Central memory CD8-positive, alpha-beta T cell (primary cell): Measurements from ENCODE around the gene MRM3.
A peak's percentile ranks its signal among the peaks of the same experiment; 100 is the strongest.
"Not testable (repeated sequence)": the region's sequence is repeated elsewhere in the genome, so short reads cannot be mapped to it uniquely, and the experiment has no call there.

Experiments used
- ATAC-seq: fragments of 150-1000 bp; cut with Tn5 transposase; replicated peaks from 2 replicates; pipeline ENCODE4 v1.10.0; 2022; ENCODE audit warnings: mild to moderate bottlenecking, moderate FRiP score, moderate number of reproducible peaks; ENCODE audit not compliant: poor library complexity, severe bottlenecking; ENCODE audit errors: extremely low read depth
- DNase-seq, 2 donors: peaks; one replicate each; pipeline ENCODE4 v3.0.0; 2021; ENCODE audit warnings: low spot score in 2 of 2
- H3K27ac Mint-ChIP-seq: one replicate; pipeline ENCODE4 v1.8.0; 2022; ENCODE audit warnings: low read depth, mild to moderate bottlenecking, moderate library complexity, mixed read lengths
- H3K27me3 Mint-ChIP-seq: one replicate; pipeline ENCODE4 v1.8.0; 2022; ENCODE audit warnings: mixed read lengths
- H3K36me3 Mint-ChIP-seq: one replicate; pipeline ENCODE4 v1.8.0; 2022; ENCODE audit warnings: mild to moderate bottlenecking, moderate library complexity, mixed read lengths; ENCODE audit not compliant: insufficient read depth
- H3K4me1 Mint-ChIP-seq: one replicate; pipeline ENCODE4 v1.8.0; 2022; ENCODE audit warnings: mixed read lengths
- H3K4me3 Mint-ChIP-seq: one replicate; pipeline ENCODE4 v1.8.0; 2022; ENCODE audit warnings: mild to moderate bottlenecking, moderate library complexity, mixed read lengths
- H3K9me3 Mint-ChIP-seq: one replicate; pipeline ENCODE4 v1.8.0; 2022; ENCODE audit warnings: mixed read lengths

Gene MRM3

GRCh38 chr17:824378-824777 lies 42.2 kb downstream of the MRM3 start:
- Mint-ChIP-seq H3K4me1 (no peaks in the 10 kb centered on the region), H3K9me3 (no peaks in the 10 kb centered on the region), H3K27ac (no peak overlapping the region), H3K36me3 (no peaks in the 10 kb centered on the region), H3K4me3 (no peak overlapping the region), H3K27me3 (peaks cover 3% of the 10 kb centered on the region)
- ATAC-seq = no peak
- DNase-seq = no peak

DNA sequence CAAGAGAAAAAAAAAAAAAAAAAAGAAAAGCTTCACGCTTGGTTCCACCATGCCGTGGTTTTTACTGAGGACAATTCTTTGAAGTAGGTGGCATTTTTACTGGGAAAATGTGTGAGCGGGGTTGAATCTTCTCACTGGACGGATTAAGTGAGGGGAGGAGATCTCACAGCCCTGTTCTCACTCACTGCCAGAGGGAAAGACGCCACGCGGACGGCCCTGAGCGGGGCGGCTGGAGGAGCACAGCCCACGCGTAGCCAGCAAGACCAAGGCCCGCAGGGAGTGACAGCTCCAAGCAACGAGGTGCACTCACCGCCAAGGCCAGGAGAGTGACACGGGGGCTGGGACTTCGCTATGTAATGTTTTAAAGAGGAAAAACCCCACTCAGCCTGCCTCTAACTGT lies 43.1 kb downstream of the MRM3 start:
- Mint-ChIP-seq H3K36me3 (no peaks in the 10 kb centered on the region), H3K4me1 (no peaks in the 10 kb centered on the region), H3K27me3 (peaks cover 11% of the 10 kb centered on the region), H3K27ac (peak overlapping the region; percentile 19), H3K4me3 (no peak overlapping the region), H3K9me3 (no peaks in the 10 kb centered on the region)
- DNase-seq (no peak), ATAC-seq (no peak)

DNA sequence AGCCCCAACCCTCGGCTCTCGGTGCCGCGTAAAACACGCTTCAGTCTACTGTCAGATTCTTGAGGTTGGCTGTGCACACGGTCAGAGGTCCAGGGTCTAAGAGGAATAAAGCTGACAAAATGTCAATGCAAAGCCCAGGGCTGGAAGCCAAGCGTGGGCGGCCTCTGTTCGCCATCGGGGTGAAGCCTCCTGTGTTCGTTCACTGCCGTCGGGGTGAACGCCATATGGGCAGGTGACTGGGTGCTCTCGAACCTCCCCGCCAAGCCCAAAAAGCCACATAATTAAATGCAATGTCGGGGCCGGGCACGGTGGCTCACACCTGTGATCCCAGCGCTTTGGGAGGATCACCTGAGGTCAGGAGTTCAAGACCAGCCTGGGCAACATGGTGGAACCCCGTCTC lies 44.6 kb downstream of the MRM3 start:
- Mint-ChIP-seq H3K4me1 (no peaks in the 10 kb centered on the region), H3K27ac (no peak overlapping the region), H3K36me3 (no peaks in the 10 kb centered on the region), H3K4me3 (no peak overlapping the region), H3K9me3 (no peaks in the 10 kb centered on the region), H3K27me3 (peaks cover 16% of the 10 kb centered on the region)
- ATAC-seq (no peak), DNase-seq (no peak)

- Mint-ChIP-seq H3K27me3 (peaks cover 24% of the 10 kb centered on the region), H3K4me1 (no peaks in the 10 kb centered on the region), H3K36me3 (peaks cover 2% of the 10 kb centered on the region), H3K27ac (no peak overlapping the region), H3K4me3 (no peak overlapping the region), H3K9me3 (no peaks in the 10 kb centered on the region)
- no peak for ATAC-seq
- DNase-seq = no peak
Measured at GRCh38 chr17:828761-829160, 46.6 kb downstream of the MRM3 start.

DNA sequence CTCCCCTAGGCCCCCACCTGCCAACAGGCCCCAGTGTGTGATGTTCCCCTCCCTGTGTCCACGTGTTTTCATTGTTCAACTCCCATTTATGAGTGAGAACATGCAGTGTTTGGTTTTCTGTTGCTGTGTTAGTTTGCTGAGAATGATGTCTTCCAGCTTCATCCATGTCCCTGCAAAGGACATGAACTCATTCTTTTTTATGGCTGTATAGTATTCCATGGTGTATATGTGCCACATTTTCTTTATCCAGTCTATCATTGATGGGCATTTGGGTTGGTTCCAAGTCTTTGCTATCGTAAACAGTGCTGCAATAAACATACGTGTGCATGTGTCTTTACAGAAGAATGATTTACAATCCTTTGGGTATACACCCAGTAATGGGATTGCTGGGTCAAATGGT lies 47.5 kb downstream of the MRM3 start:
- DNase-seq, H3K36me3 Mint-ChIP-seq, H3K4me3 Mint-ChIP-seq, ATAC-seq, H3K9me3 Mint-ChIP-seq, H3K27ac Mint-ChIP-seq, H3K4me1 Mint-ChIP-seq: not testable (repeated sequence)
- peaks cover 26% of the 10 kb centered on the region for H3K27me3 Mint-ChIP-seq

- ATAC-seq = no peak
- no peaks in the 10 kb centered on the region for H3K4me1 Mint-ChIP-seq
- no peak overlapping the region for H3K27ac Mint-ChIP-seq
Measured at GRCh38 chr17:830381-830780, 48.2 kb downstream of the MRM3 start.

DNA sequence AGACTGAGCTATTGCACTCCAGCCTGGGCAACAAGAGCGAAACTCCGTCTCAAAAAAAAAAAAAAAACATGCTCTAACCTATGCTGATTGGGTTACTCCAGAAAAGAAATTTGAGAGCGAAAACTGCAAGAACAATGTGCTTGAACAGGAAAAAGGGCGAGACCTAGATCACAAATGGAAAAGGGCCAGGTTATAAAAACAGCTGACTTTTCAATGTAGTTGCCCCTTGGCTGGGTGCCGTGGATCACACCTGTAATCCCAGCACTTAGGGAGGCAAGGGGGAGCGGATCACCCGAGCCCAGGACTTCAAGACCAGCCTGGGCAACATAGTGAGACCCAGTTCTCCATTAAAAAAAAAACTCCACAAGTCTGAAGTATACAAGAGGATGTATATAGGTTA lies 48.8 kb downstream of the MRM3 start:
- H3K27ac Mint-ChIP-seq = no peak overlapping the region
- peaks cover 26% of the 10 kb centered on the region for H3K27me3 Mint-ChIP-seq
- no peaks in the 10 kb centered on the region for H3K4me1 Mint-ChIP-seq
- DNase-seq (no peak), ATAC-seq (no peak)
- H3K9me3 Mint-ChIP-seq = no peaks in the 10 kb centered on the region
- peaks cover 2% of the 10 kb centered on the region for H3K36me3 Mint-ChIP-seq
- no peak overlapping the region for H3K4me3 Mint-ChIP-seq

More at GRCh38 chr17:830381-830780, 48.2 kb downstream of the MRM3 start:
- H3K4me3 Mint-ChIP-seq = no peak overlapping the region
- H3K27me3 Mint-ChIP-seq = peaks cover 26% of the 10 kb centered on the region
- no peaks in the 10 kb centered on the region for H3K9me3 Mint-ChIP-seq
- no peak for DNase-seq
- H3K36me3 Mint-ChIP-seq = peaks cover 2% of the 10 kb centered on the region

- peaks cover 43% of the 10 kb centered on the region for H3K27me3 Mint-ChIP-seq
- H3K9me3 Mint-ChIP-seq = no peaks in the 10 kb centered on the region
- DNase-seq (no peak), ATAC-seq (no peak)
- H3K4me3 Mint-ChIP-seq = no peak overlapping the region
- peaks cover 2% of the 10 kb centered on the region for H3K36me3 Mint-ChIP-seq
- H3K27ac Mint-ChIP-seq = no peak overlapping the region
- H3K4me1 Mint-ChIP-seq = no peaks in the 10 kb centered on the region
Measured at GRCh38 chr17:834136-834535, 52.0 kb downstream of the MRM3 start.

- no peak overlapping the region for H3K4me3 Mint-ChIP-seq
- ATAC-seq (no peak), DNase-seq (no peak)
- H3K9me3 Mint-ChIP-seq = no peaks in the 10 kb centered on the region
- no peak overlapping the region for H3K27ac Mint-ChIP-seq
- H3K4me1 Mint-ChIP-seq = no peaks in the 10 kb centered on the region
- peaks cover 2% of the 10 kb centered on the region for H3K36me3 Mint-ChIP-seq
- H3K27me3 Mint-ChIP-seq = peaks cover 32% of the 10 kb centered on the region
Measured at GRCh38 chr17:835263-835662, 53.1 kb downstream of the MRM3 start.

GRCh38 chr17:835721-836120 lies 53.6 kb downstream of the MRM3 start:
- ATAC-seq, H3K4me3 Mint-ChIP-seq, H3K27ac Mint-ChIP-seq, H3K36me3 Mint-ChIP-seq, H3K9me3 Mint-ChIP-seq, H3K4me1 Mint-ChIP-seq, DNase-seq: not testable (repeated sequence)
- H3K27me3 Mint-ChIP-seq = peaks cover 28% of the 10 kb centered on the region

DNA sequence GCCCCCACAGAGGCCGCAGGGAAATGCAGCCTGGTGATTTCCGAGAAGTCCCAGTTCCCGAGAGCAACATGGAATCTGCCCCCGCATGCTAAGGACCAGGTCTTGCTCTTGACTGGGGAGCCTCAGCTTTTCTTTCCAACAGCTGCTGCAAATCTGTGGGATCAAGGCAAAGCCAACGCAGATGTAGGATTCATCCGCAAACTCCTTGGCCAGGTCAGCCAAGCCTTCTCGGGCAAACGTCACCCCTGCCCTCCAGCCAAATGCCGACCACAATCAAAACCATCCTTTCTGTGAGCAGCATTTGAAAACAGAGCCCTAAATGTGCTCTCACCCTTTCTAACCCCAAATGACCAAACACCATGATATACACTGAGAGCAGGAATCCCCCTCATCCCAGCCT lies 54.0 kb downstream of the MRM3 start:
- Mint-ChIP-seq H3K4me3 (no peak overlapping the region), H3K27ac (no peak overlapping the region), H3K27me3 (peaks cover 28% of the 10 kb centered on the region), H3K36me3 (peaks cover 2% of the 10 kb centered on the region), H3K9me3 (no peaks in the 10 kb centered on the region), H3K4me1 (no peaks in the 10 kb centered on the region)
- DNase-seq (no peak), ATAC-seq (no peak)

- Mint-ChIP-seq H3K27me3 (peaks cover 35% of the 10 kb centered on the region), H3K36me3 (no peaks in the 10 kb centered on the region), H3K9me3 (no peaks in the 10 kb centered on the region), H3K27ac (no peak overlapping the region), H3K4me1 (no peaks in the 10 kb centered on the region), H3K4me3 (no peak overlapping the region)
- DNase-seq = no peak
- ATAC-seq = no peak
Measured at GRCh38 chr17:838486-838885, 56.3 kb downstream of the MRM3 start.

DNA sequence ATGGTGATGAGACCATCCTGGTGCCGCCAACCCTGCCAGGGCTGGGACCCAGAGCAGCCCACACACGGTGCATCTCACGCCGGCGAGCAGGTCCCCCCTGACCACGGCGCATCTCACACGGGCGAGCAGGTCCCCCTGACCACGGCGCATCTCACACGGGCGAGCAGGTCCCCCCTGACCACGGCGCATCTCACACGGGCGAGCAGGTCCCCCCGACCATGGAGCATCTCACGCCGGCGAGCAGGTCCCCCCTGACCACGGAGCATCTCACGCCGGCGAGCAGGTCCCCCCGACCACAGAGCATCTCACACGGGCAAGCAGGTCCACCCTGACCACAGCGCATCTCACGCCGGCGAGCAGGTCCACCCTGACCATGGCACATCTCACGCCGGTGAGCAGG lies 59.2 kb downstream of the MRM3 start:
- DNase-seq (no peak), ATAC-seq (no peak)
- H3K9me3 Mint-ChIP-seq = no peaks in the 10 kb centered on the region
- H3K4me3 Mint-ChIP-seq = no peak overlapping the region
- no peak overlapping the region for H3K27ac Mint-ChIP-seq
- H3K4me1 Mint-ChIP-seq = no peaks in the 10 kb centered on the region
- H3K27me3 Mint-ChIP-seq = peaks cover 53% of the 10 kb centered on the region
- peaks cover 2% of the 10 kb centered on the region for H3K36me3 Mint-ChIP-seq
